HUDEP-2 (cell line): ENCODE measurements around the gene KCNC2.
A peak's percentile ranks its signal among the peaks of the same experiment; 100 is the strongest.
"Not testable (repeated sequence)": the region's sequence is repeated elsewhere in the genome, so short reads cannot be mapped to it uniquely, and the experiment has no call there.

Experiments used
- DNase-seq, 76 experiments: peaks; one replicate each; lab custom pipeline; 2025; ENCODE audit not compliant: unreplicated experiment in 76 of 76; lab: John Stamatoyannopoulos, UW

KCNC2 gene

GRCh38 chr12:75209812-75210138 lies at the start of gene KCNC2:
Gene KCNC2, minus strand, starts transcription at chr12:75209839.
- no peak for DNase-seq

GRCh38 chr12:75259143-75259542 lies 49.5 kb upstream of the KCNC2 start:
- no peak for DNase-seq

GRCh38 chr12:75257510-75257909 lies 47.9 kb upstream of the KCNC2 start:
- DNase-seq: no peak

- no peak for DNase-seq
Measured at GRCh38 chr12:75245108-75245507, 35.5 kb upstream of the KCNC2 start.

GRCh38 chr12:75239987-75240386 lies 30.3 kb upstream of the KCNC2 start:
- DNase-seq: no peak

GRCh38 chr12:75236206-75236605 lies 26.6 kb upstream of the KCNC2 start:
- no peak for DNase-seq

- no peak for DNase-seq
Measured at GRCh38 chr12:75227132-75227531, 17.5 kb upstream of the KCNC2 start.

- DNase-seq: no peak
Measured at GRCh38 chr12:75212072-75212471, 2.4 kb upstream of the KCNC2 start.

- peak in 18 of 76 experiments; percentile 0 to 29 (median 5) for DNase-seq
Measured at GRCh38 chr12:75208856-75209811, 505 bp downstream of the KCNC2 start.

- DNase-seq: no peak
Measured at GRCh38 chr12:75207338-75208083, 2.1 kb downstream of the KCNC2 start.

- DNase-seq: no peak
Measured at GRCh38 chr12:75205558-75205957, 4.1 kb downstream of the KCNC2 start.

GRCh38 chr12:75196865-75197264 lies 12.8 kb downstream of the KCNC2 start:
- DNase-seq: no peak

- no peak for DNase-seq
Measured at GRCh38 chr12:75196408-75196807, 13.2 kb downstream of the KCNC2 start.

GRCh38 chr12:75194250-75194649 lies 15.4 kb downstream of the KCNC2 start:
- DNase-seq: no peak

GRCh38 chr12:75192196-75192595 lies 17.4 kb downstream of the KCNC2 start:
- DNase-seq: no peak

GRCh38 chr12:75190846-75191245 lies 18.8 kb downstream of the KCNC2 start:
- no peak for DNase-seq

GRCh38 chr12:75185881-75186280 lies 23.8 kb downstream of the KCNC2 start:
- DNase-seq: not testable (repeated sequence)

- DNase-seq: no peak
Measured at GRCh38 chr12:75184516-75184915, 25.1 kb downstream of the KCNC2 start.

GRCh38 chr12:75183967-75184366 lies 25.7 kb downstream of the KCNC2 start:
- no peak for DNase-seq

- no peak for DNase-seq
Measured at GRCh38 chr12:75177997-75178396, 31.6 kb downstream of the KCNC2 start.

- no peak for DNase-seq
Measured at GRCh38 chr12:75172611-75173010, 37.0 kb downstream of the KCNC2 start.
